Spleen (tissue), 7 donors: Measurements from ENCODE around the gene GPRC5D.

ENCODE experiments used
- POLR2A ChIP-seq, 3 donors: fragments of 450-650 bp; IDR thresholded peaks; one replicate each; pipeline ENCODE4 v1.5.1; 2017; ENCODE audit warnings: antibody characterized with exemption in 3 of 3, mild to moderate bottlenecking in 1 of 3
- POLR2AphosphoS5 ChIP-seq, 3 donors: sonication (generic); formaldehyde crosslinking; IDR thresholded peaks; one replicate each; pipeline ENCODE4 v1.5.1; 2017; ENCODE audit warnings: antibody characterized with exemption in 3 of 3
- TF ChIP-seq, protein P1 (sequence below), 11 experiments: fragments of 200-600 bp in 7 of 11; fragments of 450-650 bp in 4 of 11; sonication (generic) in 4 of 11; IDR thresholded peaks in 8 of 11; conservative IDR thresholded peaks in 3 of 11; 1 replicate in 7 of 11; 2 replicates in 4 of 11; pipeline versions ENCODE4 v1.4.0 to v1.8.0; 2016 to 2021; ENCODE audit warnings: antibody characterized with exemption in 11 of 11, inconsistent platforms in 4 of 11, mild to moderate bottlenecking in 1 of 11
- donor health status: DM: no; HTN: no; CAD: no; lungs with moderate emphysema.
- donor health status: DM: no; HTN: no; CAD: no.
- donor health status: DM: no; HTN: no; CAD: no.

DNA sequence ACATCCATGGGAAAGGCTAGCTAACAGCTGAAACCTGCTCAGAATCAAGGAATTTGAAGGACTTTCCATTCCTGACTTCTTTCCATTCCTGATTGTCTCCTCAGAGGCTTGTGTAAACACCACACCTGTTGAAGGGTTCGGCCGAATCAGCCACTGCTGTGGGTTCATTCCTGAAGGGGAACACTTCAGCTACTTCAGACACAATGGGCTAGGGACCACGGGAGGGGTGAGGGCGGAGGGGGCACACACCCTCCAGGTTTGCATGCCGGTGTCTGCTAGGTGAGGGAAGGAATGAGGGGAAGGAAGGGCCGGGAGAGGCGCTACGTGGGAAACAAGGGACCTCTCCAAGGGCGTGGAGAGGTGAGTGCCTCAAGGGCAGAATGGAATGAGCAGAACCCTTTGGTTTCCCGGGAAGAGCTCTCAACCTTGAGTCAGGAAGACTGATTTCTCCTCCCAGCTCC is 59.3 kb downstream of the GPRC5D start:
- no peak for TF ChIP-seq POLR2AphosphoS5 (IDR thresholded peaks at IDR 0.05)
- TF ChIP-seq, protein P1, sequence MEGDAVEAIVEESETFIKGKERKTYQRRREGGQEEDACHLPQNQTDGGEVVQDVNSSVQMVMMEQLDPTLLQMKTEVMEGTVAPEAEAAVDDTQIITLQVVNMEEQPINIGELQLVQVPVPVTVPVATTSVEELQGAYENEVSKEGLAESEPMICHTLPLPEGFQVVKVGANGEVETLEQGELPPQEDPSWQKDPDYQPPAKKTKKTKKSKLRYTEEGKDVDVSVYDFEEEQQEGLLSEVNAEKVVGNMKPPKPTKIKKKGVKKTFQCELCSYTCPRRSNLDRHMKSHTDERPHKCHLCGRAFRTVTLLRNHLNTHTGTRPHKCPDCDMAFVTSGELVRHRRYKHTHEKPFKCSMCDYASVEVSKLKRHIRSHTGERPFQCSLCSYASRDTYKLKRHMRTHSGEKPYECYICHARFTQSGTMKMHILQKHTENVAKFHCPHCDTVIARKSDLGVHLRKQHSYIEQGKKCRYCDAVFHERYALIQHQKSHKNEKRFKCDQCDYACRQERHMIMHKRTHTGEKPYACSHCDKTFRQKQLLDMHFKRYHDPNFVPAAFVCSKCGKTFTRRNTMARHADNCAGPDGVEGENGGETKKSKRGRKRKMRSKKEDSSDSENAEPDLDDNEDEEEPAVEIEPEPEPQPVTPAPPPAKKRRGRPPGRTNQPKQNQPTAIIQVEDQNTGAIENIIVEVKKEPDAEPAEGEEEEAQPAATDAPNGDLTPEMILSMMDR (IDR thresholded peaks at IDR 0.05 in 8 of 11, conservative IDR thresholded peaks at IDR 0.05 in 3 of 11): no peak
- TF ChIP-seq POLR2A (IDR thresholded peaks at IDR 0.05): no peak
